ENCODE measurements around the gene DNASE1.

DNASE1 gene

DNA sequence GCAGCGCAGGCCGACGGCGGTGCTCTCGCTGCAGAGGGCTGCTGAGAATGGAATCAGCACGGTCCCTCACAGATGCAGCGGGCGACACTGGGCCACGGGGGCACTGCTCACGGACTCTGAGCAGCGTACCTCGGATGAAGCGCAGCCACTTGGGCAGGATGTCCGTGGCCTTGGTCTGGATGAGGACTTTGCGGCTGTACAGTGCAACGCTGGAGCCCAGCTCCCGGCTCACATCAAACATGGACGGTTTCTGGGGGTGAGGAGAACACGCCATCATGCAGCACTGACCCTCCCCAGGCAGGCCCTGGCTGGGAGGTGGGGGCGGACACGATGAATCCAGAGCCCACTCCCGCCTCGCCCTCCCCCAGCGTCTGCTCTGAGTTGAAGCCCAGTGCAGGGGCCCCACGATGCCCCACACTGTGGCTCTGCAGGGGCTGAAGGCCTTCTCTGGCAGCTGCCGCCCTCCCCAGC is 18.1 kb downstream of the DNASE1 start:
- DNase-seq (ENCODE audit: low read depth): no peak
- H3K27me3 ChIP-seq (replicated peaks; ENCODE audit: control insufficient read depth, insufficient read depth, low read length): no peaks in the 10 kb centered on the region
- H3K9ac ChIP-seq (ENCODE audit: low read length): no peak overlapping the region
- peaks cover 6% of the 10 kb centered on the region for H3K9me3 ChIP-seq (ENCODE audit: control insufficient read depth, low read length)
- peaks cover 61% of the 10 kb centered on the region for H3K36me3 ChIP-seq (ENCODE audit: control insufficient read depth, insufficient read depth, low read length, severe bottlenecking)
- no peaks in the 10 kb centered on the region for H3K4me1 ChIP-seq (ENCODE audit: control insufficient read depth, insufficient read depth, low read length)
- H3K4me3 ChIP-seq (ENCODE audit: low read length): no peak overlapping the region

- Histone ChIP-seq H3K27me3 (replicated peaks; ENCODE audit: control insufficient read depth, insufficient read depth, low read length) (no peaks in the 10 kb centered on the region), H3K4me3 (ENCODE audit: low read length) (no peak overlapping the region), H3K36me3 (ENCODE audit: control insufficient read depth, insufficient read depth, low read length, severe bottlenecking) (peaks cover 66% of the 10 kb centered on the region), H3K9ac (ENCODE audit: low read length) (no peak overlapping the region), H3K4me1 (ENCODE audit: control insufficient read depth, insufficient read depth, low read length) (no peaks in the 10 kb centered on the region), H3K9me3 (ENCODE audit: control insufficient read depth, low read length) (peaks cover 6% of the 10 kb centered on the region)
- DNase-seq (ENCODE audit: low read depth): no peak
Observed at GRCh38 chr16:3673201-3673600, 18.7 kb downstream of the DNASE1 start.

DNA sequence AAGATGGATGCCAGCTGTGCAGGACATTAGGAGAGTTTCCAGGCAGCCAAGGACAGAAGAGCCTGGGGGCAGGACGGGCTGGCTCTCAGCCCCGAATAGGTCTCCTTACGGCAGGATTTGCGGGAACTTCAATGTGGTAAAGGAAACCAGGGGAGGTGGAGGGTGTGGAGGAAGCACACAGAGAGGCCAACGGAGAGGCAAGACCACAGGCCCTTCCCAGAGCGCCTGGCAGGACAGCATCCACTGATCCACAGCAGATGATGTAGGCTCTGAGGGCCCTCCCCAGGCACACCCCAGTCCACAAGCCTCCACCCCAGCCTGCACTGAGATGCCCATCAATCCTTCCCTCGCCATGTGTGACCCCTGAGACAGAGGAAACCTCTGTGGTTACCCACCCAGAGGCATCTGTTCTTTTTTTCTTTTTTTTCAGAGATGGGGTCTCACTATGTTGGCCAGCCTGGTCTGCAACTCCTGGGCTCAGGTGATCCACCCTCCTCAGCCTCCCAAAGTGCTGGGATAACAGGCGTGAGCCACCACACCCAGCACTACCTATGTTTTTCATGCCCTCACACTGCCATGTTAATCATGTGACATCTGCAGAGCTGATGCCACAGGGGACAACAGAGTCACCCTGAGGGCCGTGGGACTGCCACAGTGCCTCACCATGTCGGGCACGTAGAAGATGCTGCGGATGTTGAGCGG is 19.3 kb downstream of the DNASE1 start:
- Histone ChIP-seq H3K4me1 (ENCODE audit: control insufficient read depth, insufficient read depth, low read length) (no peaks in the 10 kb centered on the region), H3K27me3 (replicated peaks; ENCODE audit: control insufficient read depth, insufficient read depth, low read length) (no peaks in the 10 kb centered on the region), H3K9me3 (ENCODE audit: control insufficient read depth, low read length) (peaks cover under 1% of the 10 kb centered on the region), H3K4me3 (ENCODE audit: low read length) (no peak overlapping the region), H3K36me3 (ENCODE audit: control insufficient read depth, insufficient read depth, low read length, severe bottlenecking) (peaks cover 66% of the 10 kb centered on the region), H3K9ac (ENCODE audit: low read length) (no peak overlapping the region)
- DNase-seq (ENCODE audit: low read depth): no peak

DNA sequence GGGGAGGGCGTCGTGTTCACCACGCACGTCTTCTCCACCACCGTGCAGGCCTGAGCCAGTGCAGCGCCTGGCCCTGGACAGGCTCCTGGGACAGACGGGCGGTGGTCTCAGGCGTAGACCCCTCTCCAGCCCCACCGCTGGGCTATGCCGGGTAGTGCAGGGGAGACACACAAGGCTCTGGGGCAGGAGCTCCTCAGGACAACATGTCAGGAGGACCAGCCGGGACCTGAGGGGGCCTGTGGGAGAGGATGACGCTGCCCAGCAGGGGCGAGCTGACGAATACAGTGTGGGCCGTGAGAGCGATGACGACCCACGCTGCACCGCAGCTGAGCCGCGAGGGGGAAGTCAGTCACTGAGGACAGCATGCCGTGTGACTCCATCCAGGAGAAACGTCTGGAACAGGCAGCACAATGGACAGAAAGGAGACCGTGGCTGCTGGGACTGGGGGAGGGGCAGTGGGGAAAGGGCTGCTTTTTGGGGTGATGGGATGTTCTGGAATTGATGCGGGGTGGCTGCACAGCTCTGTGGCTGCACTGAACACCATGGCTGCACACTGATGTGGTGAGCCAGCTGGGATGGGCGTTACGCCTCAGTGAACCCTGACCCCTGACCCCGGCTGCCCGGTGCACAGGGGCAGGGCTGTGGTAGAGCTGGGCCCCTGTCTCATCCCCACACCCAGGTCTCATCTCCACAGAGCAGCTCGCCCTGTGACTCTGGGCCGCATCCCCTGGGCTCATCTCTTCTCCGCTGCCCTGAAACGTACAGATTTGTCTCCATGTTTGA is 20.2 kb downstream of the DNASE1 start:
- DNase-seq (ENCODE audit: low read depth): no peak
- Histone ChIP-seq H3K9ac (ENCODE audit: low read length) (no peak overlapping the region), H3K4me1 (ENCODE audit: control insufficient read depth, insufficient read depth, low read length) (no peaks in the 10 kb centered on the region), H3K4me3 (ENCODE audit: low read length) (no peak overlapping the region), H3K27me3 (replicated peaks; ENCODE audit: control insufficient read depth, insufficient read depth, low read length) (no peaks in the 10 kb centered on the region), H3K36me3 (ENCODE audit: control insufficient read depth, insufficient read depth, low read length, severe bottlenecking) (peaks cover 70% of the 10 kb centered on the region), H3K9me3 (ENCODE audit: control insufficient read depth, low read length) (no peaks in the 10 kb centered on the region)

- Histone ChIP-seq H3K4me1 (ENCODE audit: control insufficient read depth, insufficient read depth, low read length) (no peaks in the 10 kb centered on the region), H3K27me3 (replicated peaks; ENCODE audit: control insufficient read depth, insufficient read depth, low read length) (no peaks in the 10 kb centered on the region), H3K4me3 (ENCODE audit: low read length) (no peak overlapping the region), H3K9ac (ENCODE audit: low read length) (no peak overlapping the region), H3K9me3 (ENCODE audit: control insufficient read depth, low read length) (no peaks in the 10 kb centered on the region), H3K36me3 (ENCODE audit: control insufficient read depth, insufficient read depth, low read length, severe bottlenecking) (peaks cover 77% of the 10 kb centered on the region)
- no peak for DNase-seq (ENCODE audit: low read depth)
Observed at GRCh38 chr16:3675601-3676130, 21.2 kb downstream of the DNASE1 start.

GRCh38 chr16:3677994-3678393 is 23.5 kb downstream of the DNASE1 start:
- Histone ChIP-seq H3K36me3 (ENCODE audit: control insufficient read depth, insufficient read depth, low read length, severe bottlenecking) (peaks cover 61% of the 10 kb centered on the region), H3K4me3 (ENCODE audit: low read length) (no peak overlapping the region), H3K9me3 (ENCODE audit: control insufficient read depth, low read length) (no peaks in the 10 kb centered on the region), H3K27me3 (replicated peaks; ENCODE audit: control insufficient read depth, insufficient read depth, low read length) (no peaks in the 10 kb centered on the region), H3K9ac (ENCODE audit: low read length) (no peak overlapping the region), H3K4me1 (ENCODE audit: control insufficient read depth, insufficient read depth, low read length) (no peaks in the 10 kb centered on the region)
- no peak for DNase-seq (ENCODE audit: low read depth)

GRCh38 chr16:3681206-3681605 is 26.7 kb downstream of the DNASE1 start:
- Histone ChIP-seq H3K9me3 (ENCODE audit: control insufficient read depth, low read length) (no peaks in the 10 kb centered on the region), H3K4me1 (ENCODE audit: control insufficient read depth, insufficient read depth, low read length) (no peaks in the 10 kb centered on the region), H3K9ac (ENCODE audit: low read length) (no peak overlapping the region), H3K4me3 (ENCODE audit: low read length) (no peak overlapping the region), H3K36me3 (ENCODE audit: control insufficient read depth, insufficient read depth, low read length, severe bottlenecking) (peaks cover 48% of the 10 kb centered on the region), H3K27me3 (replicated peaks; ENCODE audit: control insufficient read depth, insufficient read depth, low read length) (no peaks in the 10 kb centered on the region)
- no peak for DNase-seq (ENCODE audit: low read depth)

GRCh38 chr16:3687021-3687420 is 32.5 kb downstream of the DNASE1 start:
- no peak overlapping the region for H3K4me3 ChIP-seq (ENCODE audit: low read length)
- H3K27me3 ChIP-seq (replicated peaks; ENCODE audit: control insufficient read depth, insufficient read depth, low read length): no peaks in the 10 kb centered on the region
- no peak overlapping the region for H3K9ac ChIP-seq (ENCODE audit: low read length)
- peaks cover 36% of the 10 kb centered on the region for H3K36me3 ChIP-seq (ENCODE audit: control insufficient read depth, insufficient read depth, low read length, severe bottlenecking)
- H3K4me1 ChIP-seq (ENCODE audit: control insufficient read depth, insufficient read depth, low read length): peaks cover 25% of the 10 kb centered on the region
- no peak for DNase-seq (ENCODE audit: low read depth)
- no peaks in the 10 kb centered on the region for H3K9me3 ChIP-seq (ENCODE audit: control insufficient read depth, low read length)

DNA sequence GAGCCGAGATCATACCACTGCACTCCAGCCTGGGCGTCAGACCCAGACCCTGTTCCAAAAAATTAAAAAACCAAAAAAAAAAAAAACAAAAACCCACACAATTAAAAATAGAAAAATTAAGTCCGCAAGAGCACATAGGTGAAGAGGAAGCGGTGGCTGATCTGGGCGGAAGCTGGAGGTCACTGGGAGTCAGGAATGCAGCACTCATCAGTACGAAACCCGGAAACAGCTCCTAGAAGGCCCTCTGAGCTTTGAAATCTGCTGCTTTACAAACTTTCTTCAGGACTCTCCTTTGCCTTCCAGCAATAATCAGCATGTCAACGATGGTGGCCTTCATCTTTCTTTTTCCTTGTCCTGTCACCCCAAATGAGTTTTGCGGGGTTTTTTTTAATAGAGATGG is 33.3 kb downstream of the DNASE1 start:
- no peaks in the 10 kb centered on the region for H3K27me3 ChIP-seq (replicated peaks; ENCODE audit: control insufficient read depth, insufficient read depth, low read length)
- no peak overlapping the region for H3K9ac ChIP-seq (ENCODE audit: low read length)
- H3K4me3 ChIP-seq (ENCODE audit: low read length): no peak overlapping the region
- H3K36me3 ChIP-seq (ENCODE audit: control insufficient read depth, insufficient read depth, low read length, severe bottlenecking): peaks cover 36% of the 10 kb centered on the region
- H3K9me3 ChIP-seq (ENCODE audit: control insufficient read depth, low read length): no peaks in the 10 kb centered on the region
- peaks cover 25% of the 10 kb centered on the region for H3K4me1 ChIP-seq (ENCODE audit: control insufficient read depth, insufficient read depth, low read length)
- no peak for DNase-seq (ENCODE audit: low read depth)

DNA sequence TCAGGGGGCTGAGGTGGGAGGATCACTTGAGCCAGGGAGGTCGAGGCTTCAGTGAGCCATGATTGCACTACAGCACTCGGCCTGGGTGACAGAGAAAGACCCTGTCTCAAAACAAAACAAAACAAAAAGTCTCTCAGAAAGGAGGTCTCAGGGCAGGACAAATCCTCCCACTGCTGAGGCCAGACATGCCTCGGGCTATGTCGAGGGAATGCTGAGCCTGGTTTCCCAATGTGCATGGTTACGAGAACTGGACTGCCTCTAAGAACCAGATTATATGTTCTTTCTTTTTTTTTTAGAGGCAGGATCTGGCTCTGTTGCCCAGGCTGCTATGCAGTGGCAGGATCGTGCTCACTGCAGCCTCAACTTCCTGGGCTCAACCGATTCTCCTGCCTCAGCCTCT is 35.2 kb downstream of the DNASE1 start:
- Histone ChIP-seq H3K4me1 (ENCODE audit: control insufficient read depth, insufficient read depth, low read length) (peaks cover 25% of the 10 kb centered on the region), H3K9me3 (ENCODE audit: control insufficient read depth, low read length) (no peaks in the 10 kb centered on the region), H3K4me3 (ENCODE audit: low read length) (no peak overlapping the region), H3K9ac (ENCODE audit: low read length) (peak overlapping the region; percentile 57), H3K36me3 (ENCODE audit: control insufficient read depth, insufficient read depth, low read length, severe bottlenecking) (peaks cover 35% of the 10 kb centered on the region), H3K27me3 (replicated peaks; ENCODE audit: control insufficient read depth, insufficient read depth, low read length) (no peaks in the 10 kb centered on the region)
- DNase-seq (ENCODE audit: low read depth): peak; percentile 78

- peak; percentile 97 for DNase-seq (ENCODE audit: low read depth)
- H3K27me3 ChIP-seq (replicated peaks; ENCODE audit: control insufficient read depth, insufficient read depth, low read length): no peaks in the 10 kb centered on the region
- H3K36me3 ChIP-seq (ENCODE audit: control insufficient read depth, insufficient read depth, low read length, severe bottlenecking): peaks cover 28% of the 10 kb centered on the region
- H3K9ac ChIP-seq (ENCODE audit: low read length): peak overlapping the region; percentile 85
- no peaks in the 10 kb centered on the region for H3K9me3 ChIP-seq (ENCODE audit: control insufficient read depth, low read length)
- H3K4me1 ChIP-seq (ENCODE audit: control insufficient read depth, insufficient read depth, low read length): peaks cover 25% of the 10 kb centered on the region
- peak overlapping the region; percentile 80 for H3K4me3 ChIP-seq (ENCODE audit: low read length)
Observed at GRCh38 chr16:3690470-3690928, 36.0 kb downstream of the DNASE1 start.

Measured in adipocyte (in vitro differentiated cells).